GM18505 (cell line): ENCODE data around the gene PEX13.

Source experiments
- ATAC-seq: cut with Tn5 transposase; IDR thresholded peaks from one replicate; pipeline ENCODE4 v1.9.1; 2021; ENCODE audit not compliant: unreplicated experiment
- POLR2A ChIP-seq: IDR thresholded peaks from 4 replicates; pipeline ENCODE4 v1.6.1; 2011; ENCODE audit warnings: borderline replicate concordance; ENCODE audit not compliant: insufficient read depth, insufficient read length; ENCODE audit errors: extremely low read depth

Gene PEX13

GRCh38 chr2:61074100-61074499 lies 56.6 kb downstream of the PEX13 start:
- no peak for ATAC-seq
- no peak for TF ChIP-seq POLR2A

- TF ChIP-seq POLR2A, result no peak
- no peak for ATAC-seq
These were observed 68.4 kb downstream of the PEX13 start for GRCh38 chr2:61085883-61086282.

- ATAC-seq, result no peak
- no peak for TF ChIP-seq POLR2A
These were observed 72.3 kb downstream of the PEX13 start for GRCh38 chr2:61089797-61090196.

GRCh38 chr2:61090386-61090921 lies 72.9 kb downstream of the PEX13 start:
- no peak for ATAC-seq
- no peak for TF ChIP-seq POLR2A

GRCh38 chr2:61091485-61091884 lies 74.0 kb downstream of the PEX13 start:
- TF ChIP-seq POLR2A, result no peak
- ATAC-seq, result no peak

- TF ChIP-seq POLR2A, result no peak
- ATAC-seq, result no peak
These were observed 78.9 kb downstream of the PEX13 start for GRCh38 chr2:61096438-61096837.

GRCh38 chr2:61100801-61101200 lies 83.3 kb downstream of the PEX13 start:
- no peak for ATAC-seq
- TF ChIP-seq POLR2A, result no peak
